Measurements from ENCODE around the gene MYO1D.
A peak's percentile ranks its signal among the peaks of the same experiment; 100 is the strongest.
"Not testable (repeated sequence)": the region's sequence is repeated elsewhere in the genome, so short reads cannot be mapped to it uniquely, and the experiment has no call there.

MYO1D gene

DNA sequence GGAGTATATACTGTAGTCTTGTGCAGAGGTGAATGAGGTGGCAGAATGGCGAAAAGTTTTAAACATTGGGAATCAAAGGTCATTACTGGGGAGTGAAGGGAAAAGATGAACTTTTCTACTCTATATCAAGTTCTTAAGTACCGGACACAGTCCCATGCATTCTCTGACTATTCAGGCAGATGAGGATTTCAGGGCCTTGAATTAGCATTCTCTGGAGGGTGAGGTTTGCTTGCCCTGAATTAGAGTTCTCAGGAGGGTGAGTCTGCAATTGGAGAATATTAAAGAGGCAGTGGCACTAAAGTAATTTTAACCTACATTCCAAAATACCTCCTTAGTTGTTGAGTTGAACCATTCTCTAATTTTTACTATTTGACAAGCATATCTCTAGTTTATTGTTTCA lies 423.6 kb downstream of the MYO1D start:
- DNase-seq (ENCODE audit: low spot score): no peak

- DNase-seq (ENCODE audit: low spot score): no peak
These were observed 424.6 kb downstream of the MYO1D start for GRCh38 chr17:32452281-32452680.

GRCh38 chr17:32451879-32452278 lies 425.0 kb downstream of the MYO1D start:
- DNase-seq (ENCODE audit: low spot score): no peak

DNA sequence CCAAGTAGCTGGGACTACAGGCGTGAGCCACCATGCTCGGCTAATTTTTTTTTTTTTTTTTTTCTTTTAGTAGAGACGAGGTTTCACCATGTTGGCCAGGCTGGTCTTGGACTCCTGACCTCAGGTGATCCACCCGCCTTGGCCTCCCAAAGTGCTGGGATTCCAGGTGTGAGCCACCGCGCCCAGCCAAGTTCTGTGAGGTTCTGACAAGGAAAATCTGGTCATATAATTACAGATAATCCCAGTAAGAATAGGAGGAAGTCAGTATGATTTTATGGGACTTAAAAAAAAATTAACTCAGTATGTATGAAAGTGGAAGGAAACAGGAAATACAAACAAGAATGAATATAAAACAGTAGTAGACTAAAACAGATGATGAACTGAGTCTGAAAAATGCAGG lies 426.5 kb downstream of the MYO1D start:
- DNase-seq (ENCODE audit: low spot score): not testable (repeated sequence)

DNA sequence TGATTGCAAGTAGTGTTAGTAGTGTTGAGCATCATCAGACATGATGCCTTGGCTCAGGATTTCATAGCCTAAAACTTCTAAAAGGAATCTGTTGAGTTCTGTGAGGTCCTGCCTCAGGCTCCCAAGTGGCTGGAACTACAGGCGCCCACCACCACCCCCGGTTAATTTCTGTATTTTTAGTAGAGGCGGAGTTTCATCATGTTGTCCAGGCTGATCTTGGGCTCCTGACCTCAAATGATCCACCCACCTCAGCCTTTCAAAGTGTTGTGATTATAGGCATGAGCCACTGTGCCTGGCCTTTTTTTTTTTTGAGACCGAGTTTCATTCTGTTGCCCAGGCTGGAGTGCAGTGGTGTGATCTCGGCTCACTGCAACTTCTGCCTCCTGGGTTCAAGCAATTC lies 427.0 kb downstream of the MYO1D start:
- DNase-seq (ENCODE audit: low spot score): no peak

GRCh38 chr17:32446949-32447348 lies 430.0 kb downstream of the MYO1D start:
- DNase-seq (ENCODE audit: low spot score): no peak

GRCh38 chr17:32445971-32446370 lies 431.0 kb downstream of the MYO1D start:
- no peak for DNase-seq (ENCODE audit: low spot score)

GRCh38 chr17:32445497-32445896 lies 431.4 kb downstream of the MYO1D start:
- DNase-seq (ENCODE audit: low spot score): no peak

DNA sequence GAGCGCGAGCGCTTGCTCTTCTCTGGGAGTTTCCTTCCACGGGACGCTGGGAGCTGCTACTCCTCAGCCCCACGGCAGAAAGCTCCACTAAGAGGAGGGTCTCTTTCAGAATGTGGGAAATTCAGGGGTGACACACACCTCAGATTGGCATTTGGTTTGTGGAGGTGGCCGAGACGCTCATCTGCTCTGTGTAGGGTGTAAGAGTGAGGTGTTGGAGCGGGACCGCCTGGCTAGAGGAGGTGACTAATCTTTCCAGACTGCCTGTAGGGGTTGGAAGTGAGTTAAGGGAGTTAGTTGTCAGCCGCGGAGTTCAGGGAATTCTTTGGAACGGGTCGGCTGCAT lies 431.9 kb downstream of the MYO1D start:
- no peak for DNase-seq (ENCODE audit: low spot score)

DNA sequence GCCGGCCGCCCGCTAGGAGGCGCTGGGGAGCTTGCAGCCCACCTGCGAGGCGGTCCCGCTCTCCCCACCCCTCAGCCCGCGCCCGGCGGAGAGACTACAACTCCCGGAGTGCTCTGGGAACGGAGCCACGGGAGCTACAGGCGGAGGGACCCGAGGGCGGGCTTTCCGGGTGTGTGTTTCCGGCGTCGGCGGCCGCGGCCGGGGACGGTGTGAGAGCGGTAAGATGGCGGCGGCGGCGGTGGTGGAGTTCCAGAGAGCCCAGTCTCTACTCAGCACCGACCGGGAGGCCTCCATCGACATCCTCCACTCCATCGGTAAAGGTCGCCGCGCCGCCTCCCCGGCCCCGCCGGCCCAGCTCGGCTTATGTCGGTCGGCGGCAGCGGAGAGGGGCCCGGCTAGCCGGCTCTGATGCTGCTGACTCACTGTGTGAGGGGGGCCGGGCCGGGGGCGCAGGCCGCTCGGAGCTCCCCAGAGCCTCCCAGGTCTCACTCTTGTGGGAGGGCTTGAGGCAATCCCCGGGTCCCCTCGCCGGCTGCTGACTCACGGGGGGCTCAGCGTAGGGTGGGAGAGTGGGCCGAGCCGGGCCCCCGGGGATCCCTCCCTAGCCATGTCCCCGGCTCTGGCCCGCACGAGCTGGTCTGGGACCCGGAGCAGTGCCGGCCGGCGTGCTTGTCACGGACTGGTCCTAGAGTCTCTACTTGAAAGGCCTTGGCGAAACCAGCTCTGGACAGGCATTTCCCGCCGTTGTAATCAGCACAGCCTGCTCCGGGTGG lies 432.4 kb downstream of the MYO1D start, which contains the start of gene PSMD11:
PSMD11 (plus strand) TSS at position 210 of the 773 bp plus-strand sequence; CDS start at position 224, 14 bp downstream.
- peak; percentile 98 for DNase-seq (ENCODE audit: low spot score)

DNA sequence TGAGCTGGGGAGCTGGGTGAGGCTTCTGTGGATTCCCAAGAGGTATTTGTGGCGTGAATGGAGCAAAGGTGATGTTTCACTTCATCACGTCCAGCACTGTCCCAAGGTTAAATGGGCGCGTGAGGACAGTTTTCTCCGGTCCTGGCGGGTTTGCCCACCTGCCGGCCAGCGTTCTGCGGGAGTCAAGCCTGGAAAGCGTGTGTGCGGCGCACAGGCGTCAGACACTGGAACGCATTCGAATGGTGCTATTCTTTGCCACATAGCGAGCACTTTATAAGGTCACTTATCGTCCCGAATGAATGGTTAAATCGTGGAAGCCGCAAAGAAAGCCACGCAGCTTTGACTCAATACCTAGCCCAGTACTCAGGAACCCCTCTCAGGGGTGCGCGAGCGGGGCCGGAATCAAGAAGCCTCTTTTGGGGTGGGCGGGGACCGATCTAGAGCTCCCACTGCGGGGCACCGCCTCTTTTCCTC lies 433.1 kb downstream of the MYO1D start:
- DNase-seq (ENCODE audit: low spot score): no peak
